Mammary epithelial cell (primary cell): ENCODE data around the gene TRAPPC10.

ENCODE experiments used
- EZH2 ChIP-seq: IDR thresholded peaks from 2 replicates; pipeline ENCODE4 v1.6.1; 2012; ENCODE audit warnings: low read length, inconsistent platforms, borderline replicate concordance
- TF ChIP-seq, protein P1 (sequence below), 2 donors: IDR thresholded peaks in 1 of 2; conservative IDR thresholded peaks in 1 of 2; 2 replicates each; pipeline ENCODE4 v1.5.1; 2011 to 2012; ENCODE audit warnings: inconsistent platforms in 2 of 2, low read length in 2 of 2, mild to moderate bottlenecking in 2 of 2, control low read depth in 1 of 2, low read depth in 1 of 2; ENCODE audit not compliant: insufficient read depth in 1 of 2; ENCODE audit errors: extremely low read depth in 1 of 2

DNA sequence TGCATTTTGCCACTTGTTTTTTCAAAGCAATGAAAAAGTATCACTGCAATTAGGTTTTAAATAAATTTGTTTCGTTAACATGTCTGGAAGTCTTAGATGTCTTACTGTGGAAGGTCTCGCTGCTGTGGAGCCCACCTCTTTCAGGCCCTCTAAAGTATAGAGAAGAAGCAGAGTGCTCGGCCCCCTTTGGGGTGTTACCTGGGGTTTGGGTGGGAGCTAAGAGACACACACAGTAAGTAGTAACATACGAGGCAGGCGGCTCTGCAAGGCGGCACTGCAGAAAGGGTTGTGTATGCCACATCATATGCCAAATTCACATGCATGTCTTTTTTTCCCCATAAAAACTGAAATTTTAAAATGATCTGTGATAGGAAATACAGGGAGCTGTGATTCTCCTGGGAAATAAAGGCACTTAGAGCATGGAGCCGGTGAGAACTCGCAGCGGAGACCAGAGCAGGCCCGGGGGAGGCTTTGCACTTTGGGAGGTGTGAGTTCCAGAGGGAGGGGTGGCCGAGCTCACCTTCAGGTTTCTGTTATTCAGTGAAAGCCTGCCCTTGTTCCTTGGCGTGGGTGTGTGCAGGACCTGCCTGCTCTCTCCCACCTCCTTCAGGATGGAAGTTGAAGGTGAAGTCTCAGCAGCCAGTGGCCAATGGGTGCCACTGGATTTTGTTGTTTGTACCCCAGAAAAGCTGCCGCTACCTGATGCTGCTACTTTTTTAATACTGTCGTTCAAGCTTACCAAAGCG, 59.4 kb downstream of the TRAPPC10 start:
- TF ChIP-seq, protein P1, sequence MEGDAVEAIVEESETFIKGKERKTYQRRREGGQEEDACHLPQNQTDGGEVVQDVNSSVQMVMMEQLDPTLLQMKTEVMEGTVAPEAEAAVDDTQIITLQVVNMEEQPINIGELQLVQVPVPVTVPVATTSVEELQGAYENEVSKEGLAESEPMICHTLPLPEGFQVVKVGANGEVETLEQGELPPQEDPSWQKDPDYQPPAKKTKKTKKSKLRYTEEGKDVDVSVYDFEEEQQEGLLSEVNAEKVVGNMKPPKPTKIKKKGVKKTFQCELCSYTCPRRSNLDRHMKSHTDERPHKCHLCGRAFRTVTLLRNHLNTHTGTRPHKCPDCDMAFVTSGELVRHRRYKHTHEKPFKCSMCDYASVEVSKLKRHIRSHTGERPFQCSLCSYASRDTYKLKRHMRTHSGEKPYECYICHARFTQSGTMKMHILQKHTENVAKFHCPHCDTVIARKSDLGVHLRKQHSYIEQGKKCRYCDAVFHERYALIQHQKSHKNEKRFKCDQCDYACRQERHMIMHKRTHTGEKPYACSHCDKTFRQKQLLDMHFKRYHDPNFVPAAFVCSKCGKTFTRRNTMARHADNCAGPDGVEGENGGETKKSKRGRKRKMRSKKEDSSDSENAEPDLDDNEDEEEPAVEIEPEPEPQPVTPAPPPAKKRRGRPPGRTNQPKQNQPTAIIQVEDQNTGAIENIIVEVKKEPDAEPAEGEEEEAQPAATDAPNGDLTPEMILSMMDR (conservative IDR thresholded peaks at IDR 0.05 in 1 of 2, IDR thresholded peaks at IDR 0.05 in 1 of 2; ENCODE audit: extremely low read depth in 1 of 2, insufficient read depth in 1 of 2, low read depth in 1 of 2, low read length in 2 of 2), result no peak
- no peak for TF ChIP-seq EZH2
